ENCODE data around the gene GM2A. TPM values are rescaled to one million over a fixed set of nuclear protein-coding genes. Genes with fewer than 3 reads are reported as not detected.

GM2A gene
- total and polyA plus RNA-seq, 9 of the 15 experiments (the other 6 are each of a cell fraction or from before 2014, with no cell fraction given), result 5.8 to 36.0 (median 10.0) TPM

- in situ Hi-C loops (cut with MboI) (no loop called here), intact Hi-C loops (cut with micrococcal nuclease) (no loop called here)
- no peaks in the 10 kb centered on the region for H3K27me3 ChIP-seq (ENCODE audit: control insufficient read depth in 2 of 2, insufficient read depth in 2 of 2, low read length in 2 of 2)
- H4K20me1 ChIP-seq (replicated peaks; ENCODE audit: control insufficient read depth, insufficient read depth, low read length), result no peaks in the 10 kb centered on the region
- H3K4me2 ChIP-seq (ENCODE audit: insufficient read depth, low read length), result peak within 1 kb of the TSS; percentile 81
- no peaks in the 10 kb centered on the region for H3K9me3 ChIP-seq (replicated peaks; ENCODE audit: control insufficient read depth, insufficient read depth, low read depth, low read length)
- 2% methylated on average over 50 of the region's 58 CpGs for whole genome bisulfite sequencing (ENCODE audit: insufficient coverage, low coverage, missing lambda C conversion rate)
- peak within 1 kb of the TSS; percentile 86 for H2AFZ ChIP-seq (ENCODE audit: low read depth, low read length)
- H3K9me1 ChIP-seq (ENCODE audit: control insufficient read depth, insufficient read depth, low read length), result no peaks in the 10 kb centered on the region
- POLR2A ChIA-PET, result interaction anchor here (0.5 to 1.7 kb wide), 6 partner anchors 8 to 679 kb away, joined by 3 to 14 read pairs (median 3); no protein-coding TSS in a partner anchor
- H3K36me3 ChIP-seq (ENCODE audit: control insufficient read depth, insufficient read depth, low read length), result no peaks in the 10 kb centered on the region
- ATAC-seq (peak; percentile 96), DNase-seq (ENCODE audit: extremely low read depth in 1 of 4, low spot score in 3 of 4) (peak; percentile 70 to 85 (median 78)), FAIRE-seq (peak; percentile 51)
- H3K4me1 ChIP-seq (replicated peaks in 1 of 2; ENCODE audit: control insufficient read depth in 2 of 2, insufficient read depth in 2 of 2, low read length in 2 of 2), result peaks cover 19 to 24% of the 10 kb centered on the region in 2 experiments; a peak in 4 of 5 replicates
- BruUV-seq (replicated peaks), result no TSS peak
- CTCF ChIA-PET (ENCODE audit: low intra/inter-chr PET ratio), result no interaction called here
- peak within 1 kb of the TSS; percentile 34; the same call in 1 of the 3 replicates for H3K27ac ChIP-seq (ENCODE audit: extremely low read depth, low read depth, low read length)
- peak within 1 kb of the TSS; percentile 65 to 92 for H3K9ac ChIP-seq (ENCODE audit: insufficient read depth in 1 of 2, low read depth in 2 of 2, low read length in 2 of 2)
- H3K79me2 ChIP-seq (ENCODE audit: control insufficient read depth, insufficient read depth, low read length), result no peaks in the 10 kb centered on the region; the same call in 2 of the 3 replicates
- H3K4me3 ChIP-seq, result peak within 1 kb of the TSS; percentile 87
- TF ChIP-seq GATAD2B (IDR thresholded peaks at IDR 0.05; ENCODE audit: borderline replicate concordance), result peak; percentile 39; the same call in 1 of the 2 replicates
- no peak for TF ChIP-seq TAF1 (IDR thresholded peaks at IDR 0.05; ENCODE audit: control insufficient read depth, extremely low read depth, insufficient read depth, low read length, severe bottlenecking)
- TF ChIP-seq SAP30 (IDR thresholded peaks at IDR 0.05; ENCODE audit: borderline replicate concordance, insufficient read depth, low read depth, low read length, poor library complexity, severe bottlenecking), result no peak
- TF ChIP-seq DIDO1 (tag; IDR thresholded peaks at IDR 0.05; ENCODE audit: low read depth), result no peak
- no peak for TF ChIP-seq ZNF280A (IDR thresholded peaks at IDR 0.05; ENCODE audit: low read depth, partially characterized antibody)
- TF ChIP-seq ZNF75A (CRISPR knock-in tag; IDR thresholded peaks at IDR 0.05), result no peak
- no peak for TF ChIP-seq ZNF212 (CRISPR knock-in tag; IDR thresholded peaks at IDR 0.05)
- no peak for TF ChIP-seq PRDM10 (IDR thresholded peaks at IDR 0.05; ENCODE audit: partially characterized antibody)
- no peak for TF ChIP-seq ZBTB2 (IDR thresholded peaks at IDR 0.05)
- TF ChIP-seq ZNF384 (IDR thresholded peaks at IDR 0.05; ENCODE audit: low read depth, low read length), result no peak
- TF ChIP-seq ETV1 (tag; conservative IDR thresholded peaks at IDR 0.05; ENCODE audit: low read depth), result no peak
- TF ChIP-seq ELF1 (tag; IDR thresholded peaks at IDR 0.05), result peak; percentile 46; the same call in 1 of the 2 replicates
- no peak for TF ChIP-seq THRAP3 (IDR thresholded peaks at IDR 0.05; ENCODE audit: borderline replicate concordance)
- TF ChIP-seq NBN (IDR thresholded peaks at IDR 0.05; ENCODE audit: low read depth), result no peak
Measured at GRCh38 chr5:151223447-151224264, 29.3 kb upstream of the GM2A start, which contains the start of gene CCDC69. Gene CCDC69 (minus strand): TSS chr5:151224092. CDS start chr5:151223970, 122 bp downstream.
